Choroid plexus epithelial cell (primary cell): ENCODE results near the gene LYVE1.

Source experiments
- DNase-seq: peaks from one replicate; pipeline ENCODE4 v3.0.0-alpha.2; 2010; ENCODE audit warnings: low read depth
- H3K4me3 ChIP-seq: 2 replicates; pipeline ENCODE4 v1.5.1; 2011; ENCODE audit warnings: low read depth, mild to moderate bottlenecking, control low read depth, low read length, moderate library complexity
- TF ChIP-seq, protein P1 (sequence below): conservative IDR thresholded peaks from 2 replicates; pipeline ENCODE4 v1.5.1; 2011; ENCODE audit warnings: low read depth, mild to moderate bottlenecking, control low read depth, inconsistent platforms, low read length, moderate library complexity

The LYVE1 gene

GRCh38 chr11:10526974-10527918 is 41.2 kb downstream of the LYVE1 start:
- TF ChIP-seq, protein P1, sequence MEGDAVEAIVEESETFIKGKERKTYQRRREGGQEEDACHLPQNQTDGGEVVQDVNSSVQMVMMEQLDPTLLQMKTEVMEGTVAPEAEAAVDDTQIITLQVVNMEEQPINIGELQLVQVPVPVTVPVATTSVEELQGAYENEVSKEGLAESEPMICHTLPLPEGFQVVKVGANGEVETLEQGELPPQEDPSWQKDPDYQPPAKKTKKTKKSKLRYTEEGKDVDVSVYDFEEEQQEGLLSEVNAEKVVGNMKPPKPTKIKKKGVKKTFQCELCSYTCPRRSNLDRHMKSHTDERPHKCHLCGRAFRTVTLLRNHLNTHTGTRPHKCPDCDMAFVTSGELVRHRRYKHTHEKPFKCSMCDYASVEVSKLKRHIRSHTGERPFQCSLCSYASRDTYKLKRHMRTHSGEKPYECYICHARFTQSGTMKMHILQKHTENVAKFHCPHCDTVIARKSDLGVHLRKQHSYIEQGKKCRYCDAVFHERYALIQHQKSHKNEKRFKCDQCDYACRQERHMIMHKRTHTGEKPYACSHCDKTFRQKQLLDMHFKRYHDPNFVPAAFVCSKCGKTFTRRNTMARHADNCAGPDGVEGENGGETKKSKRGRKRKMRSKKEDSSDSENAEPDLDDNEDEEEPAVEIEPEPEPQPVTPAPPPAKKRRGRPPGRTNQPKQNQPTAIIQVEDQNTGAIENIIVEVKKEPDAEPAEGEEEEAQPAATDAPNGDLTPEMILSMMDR, result no peak
- peak; percentile 58 for DNase-seq
- no peak overlapping the region for H3K4me3 ChIP-seq

GRCh38 chr11:10524471-10524870 is 44.0 kb downstream of the LYVE1 start:
- no peak overlapping the region for H3K4me3 ChIP-seq
- TF ChIP-seq, protein P1, result no peak
- DNase-seq, result no peak

- DNase-seq, result no peak
- H3K4me3 ChIP-seq, result no peak overlapping the region
- TF ChIP-seq, protein P1, result no peak
Measured at GRCh38 chr11:10522921-10523320, 45.5 kb downstream of the LYVE1 start.

- TF ChIP-seq, protein P1, result no peak
- DNase-seq, result no peak
- no peak overlapping the region for H3K4me3 ChIP-seq
Measured at GRCh38 chr11:10522276-10522675, 46.2 kb downstream of the LYVE1 start.

GRCh38 chr11:10520562-10520961 is 47.9 kb downstream of the LYVE1 start:
- peak; percentile 22 for DNase-seq
- TF ChIP-seq, protein P1, result no peak

GRCh38 chr11:10519630-10520029 is 48.8 kb downstream of the LYVE1 start:
- no peak for DNase-seq
- TF ChIP-seq, protein P1, result no peak
- no peak overlapping the region for H3K4me3 ChIP-seq

More at GRCh38 chr11:10520562-10520961, 47.9 kb downstream of the LYVE1 start:
- no peak overlapping the region for H3K4me3 ChIP-seq

GRCh38 chr11:10518891-10519290 is 49.6 kb downstream of the LYVE1 start:
- TF ChIP-seq, protein P1, result no peak
- H3K4me3 ChIP-seq, result no peak overlapping the region
- no peak for DNase-seq
